ENCODE measurements around the gene KRT85. TPM values are rescaled to one million over a fixed set of nuclear protein-coding genes. Genes with fewer than 3 reads are reported as not detected.

The KRT85 gene
- total and polyA plus RNA-seq, 10 of the 15 experiments (the other 5 are each of a cell fraction or from before 2014, with no cell fraction given) = 0.05 to 0.18 (median 0.11) TPM; not detected in 6

GRCh38 chr12:52369809-52370208 lies 2.5 kb upstream of the KRT85 start:
- Histone ChIP-seq H3K27me3 (replicated peaks in 1 of 2; ENCODE audit: control insufficient read depth in 2 of 2, insufficient read depth in 2 of 2, low read length in 1 of 2) (peaks cover 2 to 4% of the 10 kb centered on the region in 2 experiments; a peak in 3 of 4 replicates), H3K36me3 (ENCODE audit: control insufficient read depth in 2 of 2, insufficient read depth in 2 of 2, low read length in 1 of 2) (no peaks in the 10 kb centered on the region), H3K9ac (ENCODE audit: control insufficient read depth, insufficient read depth, low read length) (no peak overlapping the region), H3K4me1 (ENCODE audit: control insufficient read depth, insufficient read depth, low read length) (no peaks in the 10 kb centered on the region), H3K27ac (ENCODE audit: control insufficient read depth, insufficient read depth) (no peak overlapping the region), H4K20me1 (ENCODE audit: control insufficient read depth, insufficient read depth) (no peaks in the 10 kb centered on the region), H3K4me3 (no peak overlapping the region), H2AFZ (ENCODE audit: control insufficient read depth, low read depth, low read length) (no peak overlapping the region), H3K9me3 (replicated peaks; ENCODE audit: control insufficient read depth, insufficient read depth, low read length) (no peaks in the 10 kb centered on the region), H3K4me2 (ENCODE audit: control insufficient read depth, insufficient read depth) (no peak overlapping the region), H3K79me2 (ENCODE audit: control insufficient read depth, insufficient read depth, low read length) (no peaks in the 10 kb centered on the region)
- no TSS peak for BruUV-seq (replicated peaks)
- FAIRE-seq (no peak), ATAC-seq (no peak), DNase-seq (ENCODE audit: low read depth, low spot score) (no peak)
- ChIA-PET SMC1A (ENCODE audit: uncharacterized antibody, unreplicated experiment) (no interaction called here), CTCF (interaction anchor here (0.7 kb wide), 1 partner anchor 148 kb away, joined by 3 read pairs; no protein-coding TSS in a partner anchor), POLR2A (no interaction called here), RAD21 (ENCODE audit: unreplicated experiment) (no interaction called here)
- no peak for TF ChIP-seq RAD51 (IDR thresholded peaks at IDR 0.05)
- TF ChIP-seq JUND (IDR thresholded peaks at IDR 0.05; ENCODE audit: low read depth, low read length) = no peak
- TF ChIP-seq TBL1XR1 (IDR thresholded peaks at IDR 0.05; ENCODE audit: low read depth, low read length) = no peak
- no peak for TF ChIP-seq ZNF207 (IDR thresholded peaks at IDR 0.05; ENCODE audit: borderline replicate concordance)
- no peak for TF ChIP-seq PAX8 (IDR thresholded peaks at IDR 0.05)
- no peak for TF ChIP-seq MAX (IDR thresholded peaks at IDR 0.05; ENCODE audit: low read depth, low read length)
- no peak for TF ChIP-seq BCL11A (IDR thresholded peaks at IDR 0.05; ENCODE audit: low read depth, low read length)
- no peak for TF ChIP-seq E4F1 (IDR thresholded peaks at IDR 0.05; ENCODE audit: borderline replicate concordance, partially characterized antibody)
- TF ChIP-seq ZBTB4 (CRISPR knock-in tag; IDR thresholded peaks at IDR 0.05) = no peak
- no peak for TF ChIP-seq CREM (IDR thresholded peaks at IDR 0.05; ENCODE audit: low read depth)
- TF ChIP-seq IKZF2 (IDR thresholded peaks at IDR 0.05) = no peak
- no peak for TF ChIP-seq SMARCA5 (IDR thresholded peaks at IDR 0.05)
- intact Hi-C loops (cut with micrococcal nuclease; ENCODE audit: unreplicated experiment) = loop anchor here (10.0 kb wide), 1 partner anchor 135 kb away; no protein-coding TSS in a partner anchor
- 0% methylated on average over 6 of the region's 6 CpGs for WGBS (ENCODE audit: insufficient coverage, insufficient replicate concordance, low lambda C conversion rate, missing lambda C conversion rate)
- in situ Hi-C loops (cut with MboI) = no loop called here
